ENCODE measurements around the gene OR2A7.
"Not testable (repeated sequence)": the region's sequence is repeated elsewhere in the genome, so short reads cannot be mapped to it uniquely, and the experiment has no call there.

DNA sequence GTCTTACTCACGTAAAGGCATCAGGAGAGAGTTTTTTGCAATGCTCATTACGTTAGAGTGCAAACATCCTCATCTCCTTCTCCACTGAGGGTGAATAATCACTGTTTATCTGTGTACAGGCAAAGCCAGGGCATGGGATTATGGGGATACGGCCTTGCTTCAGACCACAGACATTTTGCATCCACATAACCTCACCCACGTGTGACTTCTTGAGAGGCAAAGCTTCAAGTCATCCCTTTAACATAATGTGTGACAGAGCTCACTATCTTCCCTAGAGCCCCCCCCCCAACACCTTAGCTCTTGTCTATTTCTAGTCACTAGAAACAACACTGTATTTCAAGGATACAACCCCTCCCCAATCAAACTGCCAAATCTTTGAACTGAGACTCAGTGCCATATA is 27.0 kb upstream of the OR2A7 start:
- not testable (repeated sequence) for TF ChIP-seq ZNF416 (tag by site-specific recombination; IDR thresholded peaks at IDR 0.05); ZNF785 (tag by site-specific recombination; IDR thresholded peaks at IDR 0.05); ZNF221 (tag by site-specific recombination; IDR thresholded peaks at IDR 0.05; ENCODE audit: borderline replicate concordance); ZNF404 (tag by site-specific recombination; IDR thresholded peaks at IDR 0.05); ZBTB1 (tag by site-specific recombination; IDR thresholded peaks at IDR 0.05); ZSCAN16 (tag by site-specific recombination; IDR thresholded peaks at IDR 0.05); YY1 (tag by site-specific recombination; IDR thresholded peaks at IDR 0.05); ZBTB20 (tag by site-specific recombination; IDR thresholded peaks at IDR 0.05); KLF9 (tag by site-specific recombination; IDR thresholded peaks at IDR 0.05; ENCODE audit: low read depth); BCL11A (tag by site-specific recombination; IDR thresholded peaks at IDR 0.05; ENCODE audit: low read depth)
- TF ChIP-seq, protein P1, sequence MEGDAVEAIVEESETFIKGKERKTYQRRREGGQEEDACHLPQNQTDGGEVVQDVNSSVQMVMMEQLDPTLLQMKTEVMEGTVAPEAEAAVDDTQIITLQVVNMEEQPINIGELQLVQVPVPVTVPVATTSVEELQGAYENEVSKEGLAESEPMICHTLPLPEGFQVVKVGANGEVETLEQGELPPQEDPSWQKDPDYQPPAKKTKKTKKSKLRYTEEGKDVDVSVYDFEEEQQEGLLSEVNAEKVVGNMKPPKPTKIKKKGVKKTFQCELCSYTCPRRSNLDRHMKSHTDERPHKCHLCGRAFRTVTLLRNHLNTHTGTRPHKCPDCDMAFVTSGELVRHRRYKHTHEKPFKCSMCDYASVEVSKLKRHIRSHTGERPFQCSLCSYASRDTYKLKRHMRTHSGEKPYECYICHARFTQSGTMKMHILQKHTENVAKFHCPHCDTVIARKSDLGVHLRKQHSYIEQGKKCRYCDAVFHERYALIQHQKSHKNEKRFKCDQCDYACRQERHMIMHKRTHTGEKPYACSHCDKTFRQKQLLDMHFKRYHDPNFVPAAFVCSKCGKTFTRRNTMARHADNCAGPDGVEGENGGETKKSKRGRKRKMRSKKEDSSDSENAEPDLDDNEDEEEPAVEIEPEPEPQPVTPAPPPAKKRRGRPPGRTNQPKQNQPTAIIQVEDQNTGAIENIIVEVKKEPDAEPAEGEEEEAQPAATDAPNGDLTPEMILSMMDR (tag by site-specific recombination; IDR thresholded peaks at IDR 0.05), result not testable (repeated sequence)
- TF ChIP-seq, protein P2, sequence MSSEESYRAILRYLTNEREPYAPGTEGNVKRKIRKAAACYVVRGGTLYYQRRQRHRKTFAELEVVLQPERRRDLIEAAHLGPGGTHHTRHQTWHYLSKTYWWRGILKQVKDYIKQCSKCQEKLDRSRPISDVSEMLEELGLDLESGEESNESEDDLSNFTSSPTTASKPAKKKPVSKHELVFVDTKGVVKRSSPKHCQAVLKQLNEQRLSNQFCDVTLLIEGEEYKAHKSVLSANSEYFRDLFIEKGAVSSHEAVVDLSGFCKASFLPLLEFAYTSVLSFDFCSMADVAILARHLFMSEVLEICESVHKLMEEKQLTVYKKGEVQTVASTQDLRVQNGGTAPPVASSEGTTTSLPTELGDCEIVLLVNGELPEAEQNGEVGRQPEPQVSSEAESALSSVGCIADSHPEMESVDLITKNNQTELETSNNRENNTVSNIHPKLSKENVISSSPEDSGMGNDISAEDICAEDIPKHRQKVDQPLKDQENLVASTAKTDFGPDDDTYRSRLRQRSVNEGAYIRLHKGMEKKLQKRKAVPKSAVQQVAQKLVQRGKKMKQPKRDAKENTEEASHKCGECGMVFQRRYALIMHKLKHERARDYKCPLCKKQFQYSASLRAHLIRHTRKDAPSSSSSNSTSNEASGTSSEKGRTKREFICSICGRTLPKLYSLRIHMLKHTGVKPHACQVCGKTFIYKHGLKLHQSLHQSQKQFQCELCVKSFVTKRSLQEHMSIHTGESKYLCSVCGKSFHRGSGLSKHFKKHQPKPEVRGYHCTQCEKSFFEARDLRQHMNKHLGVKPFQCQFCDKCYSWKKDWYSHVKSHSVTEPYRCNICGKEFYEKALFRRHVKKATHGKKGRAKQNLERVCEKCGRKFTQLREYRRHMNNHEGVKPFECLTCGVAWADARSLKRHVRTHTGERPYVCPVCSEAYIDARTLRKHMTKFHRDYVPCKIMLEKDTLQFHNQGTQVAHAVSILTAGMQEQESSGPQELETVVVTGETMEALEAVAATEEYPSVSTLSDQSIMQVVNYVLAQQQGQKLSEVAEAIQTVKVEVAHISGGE (tag by site-specific recombination; conservative IDR thresholded peaks at IDR 0.05; ENCODE audit: low read depth), result not testable (repeated sequence)
- TF ChIP-seq, protein P3, sequence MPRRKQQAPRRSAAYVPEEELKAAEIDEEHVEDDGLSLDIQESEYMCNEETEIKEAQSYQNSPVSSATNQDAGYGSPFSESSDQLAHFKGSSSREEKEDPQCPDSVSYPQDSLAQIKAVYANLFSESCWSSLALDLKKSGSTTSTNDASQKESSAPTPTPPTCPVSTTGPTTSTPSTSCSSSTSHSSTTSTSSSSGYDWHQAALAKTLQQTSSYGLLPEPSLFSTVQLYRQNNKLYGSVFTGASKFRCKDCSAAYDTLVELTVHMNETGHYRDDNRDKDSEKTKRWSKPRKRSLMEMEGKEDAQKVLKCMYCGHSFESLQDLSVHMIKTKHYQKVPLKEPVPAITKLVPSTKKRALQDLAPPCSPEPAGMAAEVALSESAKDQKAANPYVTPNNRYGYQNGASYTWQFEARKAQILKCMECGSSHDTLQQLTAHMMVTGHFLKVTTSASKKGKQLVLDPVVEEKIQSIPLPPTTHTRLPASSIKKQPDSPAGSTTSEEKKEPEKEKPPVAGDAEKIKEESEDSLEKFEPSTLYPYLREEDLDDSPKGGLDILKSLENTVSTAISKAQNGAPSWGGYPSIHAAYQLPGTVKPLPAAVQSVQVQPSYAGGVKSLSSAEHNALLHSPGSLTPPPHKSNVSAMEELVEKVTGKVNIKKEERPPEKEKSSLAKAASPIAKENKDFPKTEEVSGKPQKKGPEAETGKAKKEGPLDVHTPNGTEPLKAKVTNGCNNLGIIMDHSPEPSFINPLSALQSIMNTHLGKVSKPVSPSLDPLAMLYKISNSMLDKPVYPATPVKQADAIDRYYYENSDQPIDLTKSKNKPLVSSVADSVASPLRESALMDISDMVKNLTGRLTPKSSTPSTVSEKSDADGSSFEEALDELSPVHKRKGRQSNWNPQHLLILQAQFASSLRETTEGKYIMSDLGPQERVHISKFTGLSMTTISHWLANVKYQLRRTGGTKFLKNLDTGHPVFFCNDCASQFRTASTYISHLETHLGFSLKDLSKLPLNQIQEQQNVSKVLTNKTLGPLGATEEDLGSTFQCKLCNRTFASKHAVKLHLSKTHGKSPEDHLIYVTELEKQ (tag by site-specific recombination; IDR thresholded peaks at IDR 0.05; ENCODE audit: borderline replicate concordance), result not testable (repeated sequence)
